Neuron (in vitro differentiated cells): Measurements from ENCODE around the gene OR6C2.

Experiments used
- H2AFZ ChIP-seq: one replicate; pipeline ENCODE4 v1.6.1; 2013; ENCODE audit warnings: low read depth, mild to moderate bottlenecking, inconsistent platforms, low read length, moderate library complexity
- H3K27me3 ChIP-seq: one replicate; pipeline ENCODE4 v1.6.1; 2013; ENCODE audit warnings: low read length; ENCODE audit not compliant: insufficient read depth
- H3K36me3 ChIP-seq: one replicate; pipeline ENCODE4 v1.6.1; 2013; ENCODE audit warnings: low read length; ENCODE audit not compliant: insufficient read depth
- H3K4me1 ChIP-seq: one replicate; pipeline ENCODE4 v1.6.1; 2013; ENCODE audit warnings: low read length; ENCODE audit not compliant: insufficient read depth
- H3K4me3 ChIP-seq: 2 replicates; pipeline ENCODE4 v1.5.1; 2013; ENCODE audit warnings: mild to moderate bottlenecking, low read length, moderate library complexity
- H3K9me3 ChIP-seq: one replicate; pipeline ENCODE4 v1.6.1; 2013; ENCODE audit warnings: low read length

OR6C2 gene

DNA sequence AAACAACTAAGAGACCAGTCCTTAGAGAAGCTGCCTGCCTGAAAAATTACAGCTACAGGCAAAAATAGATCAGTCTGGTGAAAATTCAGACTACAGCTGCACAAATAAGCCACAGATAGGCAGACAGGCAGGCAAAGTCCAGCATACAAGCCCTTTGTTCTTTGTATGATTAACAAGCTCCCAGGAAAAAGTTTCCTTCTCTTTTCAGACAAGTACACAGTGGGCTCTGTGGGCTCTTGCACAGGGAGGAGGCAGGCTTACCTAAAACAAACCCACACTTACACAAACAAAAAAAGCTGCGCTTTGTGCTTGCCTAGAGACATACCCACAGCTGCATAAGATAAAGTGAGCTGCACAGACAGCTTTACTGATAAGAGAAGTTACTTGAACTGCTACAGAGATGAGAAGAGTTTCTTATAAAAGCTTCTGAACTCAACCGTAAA is 56.0 kb downstream of the OR6C2 start:
- Histone ChIP-seq H3K36me3 (no peaks in the 10 kb centered on the region), H2AFZ (peak overlapping the region; percentile 11), H3K9me3 (no peaks in the 10 kb centered on the region), H3K27me3 (no peaks in the 10 kb centered on the region), H3K4me3 (no peak overlapping the region), H3K4me1 (no peaks in the 10 kb centered on the region)

GRCh38 chr12:55501601-55502000 is 57.7 kb downstream of the OR6C2 start:
- Histone ChIP-seq H3K4me1 (no peaks in the 10 kb centered on the region), H3K4me3 (no peak overlapping the region), H3K9me3 (no peaks in the 10 kb centered on the region), H2AFZ (no peak overlapping the region), H3K36me3 (no peaks in the 10 kb centered on the region), H3K27me3 (no peaks in the 10 kb centered on the region)
